Activated naive CD4-positive, alpha-beta T cell treated with anti-CD3 and anti-CD28 coated beads for 36 hours (primary cell): ENCODE results near the gene HCN1. TPM values are rescaled to one million over a fixed set of nuclear protein-coding genes. Genes with fewer than 3 reads are reported as not detected.

Source experiments
- CTCF ChIA-PET: fragments of 350-600 bp; sonication (Branson Sonifier 250); formaldehyde crosslinking; loops from one replicate; lab custom pipeline; 2021; ENCODE audit warnings: antibody characterized with exemption; lab: Charles Lee
- DNase-seq: peaks from one replicate; pipeline ENCODE4 v3.0.0-alpha.2; 2020
- H3K27ac Mint-ChIP-seq: one replicate; pipeline ENCODE4 v1.8.0; 2021; ENCODE audit warnings: mild to moderate bottlenecking, mixed read lengths
- H3K27me3 Mint-ChIP-seq: one replicate; pipeline ENCODE4 v1.8.0; 2021; ENCODE audit warnings: low read depth, mixed read lengths
- H3K36me3 Mint-ChIP-seq: one replicate; pipeline ENCODE4 v1.8.0; 2021; ENCODE audit warnings: low read depth, mixed read lengths
- H3K4me1 Mint-ChIP-seq: one replicate; pipeline ENCODE4 v1.8.0; 2021; ENCODE audit warnings: low read depth, mixed read lengths
- H3K4me3 Mint-ChIP-seq: one replicate; pipeline ENCODE4 v1.8.0; 2021; ENCODE audit warnings: mild to moderate bottlenecking, moderate library complexity, mixed read lengths
- H3K9me3 Mint-ChIP-seq: one replicate; pipeline ENCODE4 v1.8.0; 2021; ENCODE audit warnings: mixed read lengths
- intact Hi-C: fragments of 100-400 bp; cut with micrococcal nuclease; formaldehyde crosslinking; loops from one replicate; pipeline ENCODE4 v1.15.1; 2023
- total RNA-seq, 2 experiments: library from RNA; stranded (reverse); gene quantifications; one replicate each; pipeline ENCODE4 v1.2.3, GENCODE V29; 2021

Gene HCN1
- total RNA-seq = not detected

GRCh38 chr5:45696206-45696836 is at the start of gene HCN1:
Gene HCN1, minus strand, starts transcription at chr5:45696380.
- intact Hi-C loops = loop anchor here (1.0 to 10.0 kb wide), 3 partner anchors 658 to 834 kb away; no protein-coding TSS in a partner anchor
- Mint-ChIP-seq H3K4me1 (peaks cover 5% of the 10 kb centered on the region), H3K9me3 (peaks cover 1% of the 10 kb centered on the region), H3K27me3 (peaks cover 33% of the 10 kb centered on the region), H3K27ac (no peak within 1 kb of the TSS), H3K4me3 (no peak within 1 kb of the TSS), H3K36me3 (peaks cover 2% of the 10 kb centered on the region)
- DNase-seq = peak; percentile 60
- CTCF ChIA-PET = interaction anchor here (0.5 to 1.0 kb wide), 3 partner anchors 10 to 468 kb away, joined by 3 to 4 read pairs (median 3); no protein-coding TSS in a partner anchor

DNA sequence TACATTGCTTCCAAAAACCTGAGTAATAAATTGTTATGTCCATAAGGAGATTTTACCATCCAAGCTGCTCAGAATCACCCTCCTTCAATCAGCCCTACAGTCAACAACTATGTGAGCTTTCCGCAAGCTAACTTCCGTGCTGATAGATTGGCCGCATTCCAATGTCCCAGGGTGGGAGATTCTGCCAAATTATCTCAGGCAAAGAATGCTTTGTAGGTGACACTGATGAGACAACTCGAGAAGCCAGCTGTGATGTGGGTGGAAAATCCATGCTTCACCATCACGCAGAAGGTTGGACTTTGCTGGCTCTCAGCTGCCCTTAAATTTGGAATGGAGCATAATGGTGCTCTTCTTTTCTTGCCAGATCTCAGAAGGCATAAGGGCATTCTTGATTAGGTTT is 44.9 kb upstream of the HCN1 start:
- CTCF ChIA-PET = no interaction called here
- H3K9me3 Mint-ChIP-seq = peaks cover 18% of the 10 kb centered on the region
- H3K4me3 Mint-ChIP-seq = no peak overlapping the region
- no peak for DNase-seq
- intact Hi-C loops = no loop called here
- H3K4me1 Mint-ChIP-seq = no peaks in the 10 kb centered on the region
- H3K27me3 Mint-ChIP-seq = no peaks in the 10 kb centered on the region
- H3K27ac Mint-ChIP-seq = no peak overlapping the region
- no peaks in the 10 kb centered on the region for H3K36me3 Mint-ChIP-seq

DNA sequence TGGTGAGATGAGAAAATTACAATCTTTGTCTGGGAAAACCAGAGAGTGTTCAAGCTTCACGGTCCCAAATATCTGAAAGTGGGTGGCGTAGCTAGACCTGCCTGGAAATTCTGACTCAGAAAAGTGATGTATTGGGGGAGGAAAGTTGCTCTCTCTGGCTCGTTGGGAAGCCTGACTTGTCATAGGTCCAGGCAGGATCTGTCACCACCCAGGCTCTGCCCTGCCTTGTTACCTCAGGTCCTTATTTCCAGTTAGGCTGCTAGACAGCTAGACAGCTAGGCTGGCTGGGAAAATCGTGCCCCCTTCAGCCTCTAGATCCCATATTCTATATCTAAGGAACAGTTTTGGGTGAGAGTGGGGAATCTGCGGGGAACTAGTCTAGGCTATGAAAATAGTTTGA is 41.0 kb upstream of the HCN1 start:
- intact Hi-C loops = no loop called here
- Mint-ChIP-seq H3K9me3 (peaks cover 16% of the 10 kb centered on the region), H3K36me3 (no peaks in the 10 kb centered on the region), H3K4me1 (no peaks in the 10 kb centered on the region), H3K27me3 (no peaks in the 10 kb centered on the region), H3K27ac (no peak overlapping the region), H3K4me3 (no peak overlapping the region)
- DNase-seq = no peak
- CTCF ChIA-PET = no interaction called here

GRCh38 chr5:45725537-45725936 is 29.4 kb upstream of the HCN1 start:
- DNase-seq = no peak
- no peak overlapping the region for H3K27ac Mint-ChIP-seq
- H3K4me1 Mint-ChIP-seq = no peaks in the 10 kb centered on the region
- peaks cover 4% of the 10 kb centered on the region for H3K9me3 Mint-ChIP-seq
- H3K4me3 Mint-ChIP-seq = no peak overlapping the region
- H3K36me3 Mint-ChIP-seq = peaks cover 1% of the 10 kb centered on the region
- CTCF ChIA-PET = interaction anchor here (1.2 kb wide), 1 partner anchor 22 kb away, joined by 3 read pairs; no protein-coding TSS in a partner anchor
- no peaks in the 10 kb centered on the region for H3K27me3 Mint-ChIP-seq
- intact Hi-C loops = no loop called here

- peaks cover 2% of the 10 kb centered on the region for H3K36me3 Mint-ChIP-seq
- CTCF ChIA-PET = interaction anchor here (0.6 kb wide), 1 partner anchor 8 kb away, joined by 3 read pairs; no protein-coding TSS in a partner anchor
- no peak overlapping the region for H3K4me3 Mint-ChIP-seq
- DNase-seq = no peak
- intact Hi-C loops = loop anchor here (2.0 to 10.0 kb wide), 2 partner anchors 742 to 834 kb away; no protein-coding TSS in a partner anchor
- peaks cover 1% of the 10 kb centered on the region for H3K9me3 Mint-ChIP-seq
- peaks cover 5% of the 10 kb centered on the region for H3K4me1 Mint-ChIP-seq
- no peak overlapping the region for H3K27ac Mint-ChIP-seq
- H3K27me3 Mint-ChIP-seq = peaks cover 33% of the 10 kb centered on the region
Measured at GRCh38 chr5:45697201-45697600, 1.0 kb upstream of the HCN1 start.

GRCh38 chr5:45695804-45696156 is 400 bp downstream of the HCN1 start:
- CTCF ChIA-PET = interaction anchor here (0.5 to 1.0 kb wide), 3 partner anchors 10 to 468 kb away, joined by 3 to 4 read pairs (median 3); no protein-coding TSS in a partner anchor
- H3K27ac Mint-ChIP-seq = no peak overlapping the region
- intact Hi-C loops = loop anchor here (1.0 to 10.0 kb wide), 3 partner anchors 657 to 833 kb away; no protein-coding TSS in a partner anchor

DNA sequence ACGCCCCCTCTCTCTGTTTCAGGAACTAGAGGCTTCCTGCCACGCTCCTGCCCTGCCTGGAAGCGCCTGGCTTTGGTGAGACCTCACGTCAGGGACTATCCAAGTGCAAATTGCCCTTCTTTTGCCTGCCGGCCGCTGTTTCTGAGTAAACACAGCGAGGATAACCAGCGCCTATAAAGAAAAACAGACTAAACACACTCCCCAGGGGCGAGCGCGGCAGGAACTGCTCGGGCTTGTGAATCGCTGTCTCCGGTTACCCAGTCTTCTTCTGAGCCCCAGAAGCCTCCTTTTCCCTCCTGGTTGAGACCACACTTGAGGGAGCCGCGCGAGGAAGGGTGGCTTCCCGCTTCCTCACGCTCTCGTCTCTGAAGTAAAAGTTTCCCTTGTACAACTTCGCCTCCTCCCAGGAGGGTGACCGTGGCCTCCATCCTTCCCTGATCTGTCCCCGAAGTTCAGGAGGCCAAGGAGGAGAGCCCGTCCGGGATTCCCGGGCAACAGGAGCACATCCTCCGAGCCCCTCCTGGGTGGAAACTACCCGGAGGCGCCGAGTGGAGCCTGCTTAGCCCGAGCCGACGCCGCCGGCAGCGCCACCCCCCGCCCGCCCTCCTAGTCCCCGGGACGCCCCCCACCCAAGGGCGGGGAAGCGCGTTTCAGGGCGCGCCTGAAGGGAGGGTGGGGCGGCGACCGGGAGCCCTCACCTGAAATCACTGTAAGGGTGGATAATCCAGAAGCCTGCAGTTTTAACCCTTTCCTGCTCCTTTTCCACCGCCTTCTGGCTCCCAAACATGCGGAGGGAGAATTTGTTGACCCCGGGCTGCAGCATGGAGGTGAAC is 993 bp downstream of the HCN1 start:
- H3K27me3 Mint-ChIP-seq = peaks cover 33% of the 10 kb centered on the region
- peaks cover 1% of the 10 kb centered on the region for H3K9me3 Mint-ChIP-seq
- peaks cover 5% of the 10 kb centered on the region for H3K4me1 Mint-ChIP-seq
- no peak overlapping the region for H3K27ac Mint-ChIP-seq
- H3K4me3 Mint-ChIP-seq = no peak overlapping the region
- H3K36me3 Mint-ChIP-seq = peaks cover 2% of the 10 kb centered on the region
- DNase-seq = no peak
- intact Hi-C loops = loop anchor here (10.0 kb wide), 1 partner anchor 740 kb away; no protein-coding TSS in a partner anchor
- CTCF ChIA-PET = no interaction called here

More at GRCh38 chr5:45695804-45696156, 400 bp downstream of the HCN1 start:
- no peak for DNase-seq
- H3K4me1 Mint-ChIP-seq = peaks cover 5% of the 10 kb centered on the region
- peaks cover 33% of the 10 kb centered on the region for H3K27me3 Mint-ChIP-seq
- H3K4me3 Mint-ChIP-seq = no peak overlapping the region
- peaks cover 2% of the 10 kb centered on the region for H3K36me3 Mint-ChIP-seq
- H3K9me3 Mint-ChIP-seq = peaks cover 1% of the 10 kb centered on the region

- peaks cover 1% of the 10 kb centered on the region for H3K9me3 Mint-ChIP-seq
- no peak for DNase-seq
- peaks cover 5% of the 10 kb centered on the region for H3K4me1 Mint-ChIP-seq
- peaks cover 33% of the 10 kb centered on the region for H3K27me3 Mint-ChIP-seq
- peaks cover 2% of the 10 kb centered on the region for H3K36me3 Mint-ChIP-seq
- intact Hi-C loops = loop anchor here (10.0 kb wide), 1 partner anchor 740 kb away; no protein-coding TSS in a partner anchor
- CTCF ChIA-PET = no interaction called here
- H3K4me3 Mint-ChIP-seq = no peak overlapping the region
- no peak overlapping the region for H3K27ac Mint-ChIP-seq
Measured at GRCh38 chr5:45694255-45694814, 1.8 kb downstream of the HCN1 start.

- no peaks in the 10 kb centered on the region for H3K9me3 Mint-ChIP-seq
- H3K27me3 Mint-ChIP-seq = peaks cover 32% of the 10 kb centered on the region
- CTCF ChIA-PET = no interaction called here
- H3K27ac Mint-ChIP-seq = no peak overlapping the region
- H3K36me3 Mint-ChIP-seq = peaks cover 2% of the 10 kb centered on the region
- no peak overlapping the region for H3K4me3 Mint-ChIP-seq
- intact Hi-C loops = loop anchor here (10.0 kb wide), 1 partner anchor 738 kb away; no protein-coding TSS in a partner anchor
- peaks cover 5% of the 10 kb centered on the region for H3K4me1 Mint-ChIP-seq
- DNase-seq = no peak
Measured at GRCh38 chr5:45692481-45692880, 3.7 kb downstream of the HCN1 start.

- CTCF ChIA-PET = no interaction called here
- Mint-ChIP-seq H3K4me3 (no peak overlapping the region), H3K4me1 (peaks cover 5% of the 10 kb centered on the region), H3K27me3 (peaks cover 24% of the 10 kb centered on the region), H3K27ac (no peak overlapping the region), H3K36me3 (peaks cover 2% of the 10 kb centered on the region), H3K9me3 (no peaks in the 10 kb centered on the region)
- intact Hi-C loops = loop anchor here (10.0 kb wide), 1 partner anchor 737 kb away; no protein-coding TSS in a partner anchor
- DNase-seq = no peak
Measured at GRCh38 chr5:45691656-45692055, 4.5 kb downstream of the HCN1 start.

- intact Hi-C loops = no loop called here
- CTCF ChIA-PET = no interaction called here
- Mint-ChIP-seq H3K9me3 (no peaks in the 10 kb centered on the region), H3K4me3 (no peak overlapping the region), H3K27ac (no peak overlapping the region), H3K27me3 (peaks cover 5% of the 10 kb centered on the region), H3K4me1 (no peaks in the 10 kb centered on the region), H3K36me3 (no peaks in the 10 kb centered on the region)
- DNase-seq = no peak
Measured at GRCh38 chr5:45687701-45688100, 8.5 kb downstream of the HCN1 start.

GRCh38 chr5:45686620-45687019 is 9.6 kb downstream of the HCN1 start:
- Mint-ChIP-seq H3K27me3 (no peaks in the 10 kb centered on the region), H3K36me3 (no peaks in the 10 kb centered on the region), H3K4me3 (no peak overlapping the region), H3K27ac (no peak overlapping the region), H3K9me3 (no peaks in the 10 kb centered on the region), H3K4me1 (no peaks in the 10 kb centered on the region)
- intact Hi-C loops = no loop called here
- CTCF ChIA-PET = interaction anchor here (1.0 kb wide), 1 partner anchor 10 kb away, joined by 3 read pairs; the partner anchor contains the start of gene HCN1
- DNase-seq = no peak
